Activated naive CD4-positive, alpha-beta T cell treated with Interleukin-2 at 50 U/mL for 16 hours (primary cell): Measurements from ENCODE around the gene SPTLC3.

Experiments used
- DNase-seq: peaks from one replicate; pipeline ENCODE4 v3.0.0-alpha.2; 2020

SPTLC3 gene

GRCh38 chr20:13142143-13142542 is 133.4 kb downstream of the SPTLC3 start:
- DNase-seq: no peak

DNA sequence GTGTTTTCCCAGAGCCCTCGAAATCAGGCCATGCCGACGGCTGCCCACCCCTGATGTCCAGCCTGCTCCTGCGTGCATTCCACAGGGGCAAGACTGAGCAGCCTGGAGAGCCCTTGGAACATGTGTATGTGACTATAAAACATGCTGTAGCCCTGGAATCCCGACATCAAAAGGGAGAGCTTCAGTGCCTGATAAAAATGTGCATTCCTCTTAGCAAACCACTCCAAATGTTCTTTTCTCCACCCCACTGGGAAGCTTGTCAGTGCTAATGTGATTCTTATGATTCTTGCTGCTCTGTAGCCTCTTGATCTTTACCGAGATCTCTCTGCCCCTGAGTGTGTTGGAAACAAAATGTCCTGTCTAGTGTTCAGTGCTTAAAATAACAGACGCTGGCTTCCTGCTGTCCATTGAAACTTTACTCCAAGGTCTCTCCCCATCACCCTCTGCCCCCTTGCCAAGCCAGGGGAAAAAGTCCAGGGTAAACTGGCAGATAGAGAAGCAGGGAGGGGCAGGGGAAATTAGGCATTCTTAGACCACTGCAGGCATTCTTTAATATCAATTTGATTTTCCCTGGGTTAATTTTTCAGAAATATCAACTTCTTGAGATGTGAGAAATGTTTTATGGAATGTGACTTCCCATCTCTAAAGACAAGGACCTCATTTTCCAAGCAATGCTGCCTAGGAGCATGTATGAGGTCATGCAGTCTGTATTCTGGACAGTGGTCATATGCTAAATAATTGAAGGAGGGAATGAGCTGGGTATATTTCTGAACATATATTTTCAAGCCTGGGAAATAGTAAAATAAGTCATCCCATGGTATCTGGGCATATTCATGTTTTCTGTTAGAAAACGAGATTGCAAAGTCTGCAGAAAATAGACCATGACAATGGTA is 138.5 kb downstream of the SPTLC3 start:
- DNase-seq: no peak

GRCh38 chr20:13147971-13148370 is 139.2 kb downstream of the SPTLC3 start:
- DNase-seq: no peak

DNA sequence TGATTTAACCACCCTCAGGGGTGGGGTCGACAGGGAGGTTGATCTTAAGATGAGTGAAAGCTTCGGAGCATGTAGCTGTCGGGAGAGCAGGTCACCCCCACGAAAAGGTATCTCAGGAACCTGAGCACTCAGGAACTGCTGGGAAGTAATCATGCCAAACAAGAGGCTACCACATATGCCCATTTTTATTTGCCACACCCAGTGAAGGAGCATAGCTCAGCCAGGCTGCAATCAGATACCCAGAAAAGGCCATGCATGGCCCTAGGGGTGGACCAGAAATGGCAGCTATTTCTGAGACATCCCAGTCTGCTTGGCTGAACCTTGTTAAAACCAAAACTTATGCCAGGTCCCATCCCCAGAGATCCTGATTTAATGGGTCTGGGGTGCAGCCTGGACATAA is 139.6 kb downstream of the SPTLC3 start:
- no peak for DNase-seq

- DNase-seq: no peak
Observed at GRCh38 chr20:13148961-13149360, 140.2 kb downstream of the SPTLC3 start.

- DNase-seq: no peak
Observed at GRCh38 chr20:13149371-13150105, 140.8 kb downstream of the SPTLC3 start.

DNA sequence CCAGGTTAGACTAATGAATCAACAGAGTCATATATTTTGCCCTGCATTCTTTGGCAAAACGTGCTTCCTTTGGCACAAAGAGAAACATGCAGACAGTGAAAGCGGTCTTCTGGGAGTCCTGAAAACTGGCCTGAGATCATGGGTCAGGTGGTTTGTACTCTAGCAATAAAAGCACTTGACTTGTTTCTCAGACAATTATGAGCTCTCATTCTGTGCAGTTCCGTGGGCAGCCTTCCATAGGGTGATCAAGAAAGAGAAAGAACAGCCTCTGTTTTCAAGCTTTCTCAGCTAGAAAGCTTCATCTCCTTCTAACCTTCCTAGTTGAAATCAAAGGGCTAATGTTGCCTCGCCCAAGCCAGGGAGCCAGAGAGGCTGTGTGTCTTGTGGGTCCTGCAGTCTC is 149.6 kb downstream of the SPTLC3 start:
- DNase-seq: no peak

GRCh38 chr20:13159889-13160288 is 151.1 kb downstream of the SPTLC3 start:
- no peak for DNase-seq

DNA sequence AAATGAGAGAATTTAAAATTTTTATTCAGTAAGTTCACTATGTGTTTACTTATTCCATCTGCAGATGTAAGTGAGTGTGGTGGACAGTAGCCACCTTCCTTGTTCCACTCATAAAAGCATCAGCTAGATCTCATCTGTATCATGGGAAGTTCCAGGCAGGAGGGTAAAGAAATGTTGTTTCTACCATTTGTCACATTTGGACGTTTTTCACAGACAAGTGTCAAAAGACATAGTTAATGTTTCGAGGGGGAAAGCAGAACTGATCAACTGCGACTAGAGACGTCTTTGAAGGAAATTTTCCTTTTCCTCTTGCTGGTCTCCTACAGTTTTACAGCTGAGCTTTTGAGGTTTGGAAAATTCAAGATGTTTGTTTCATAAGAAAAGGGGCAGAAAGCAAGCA is 156.4 kb downstream of the SPTLC3 start:
- no peak for DNase-seq

GRCh38 chr20:13166011-13166410 is 157.2 kb downstream of the SPTLC3 start:
- DNase-seq: no peak

GRCh38 chr20:13166437-13166836 is 157.7 kb downstream of the SPTLC3 start:
- DNase-seq: no peak

- DNase-seq: no peak
Observed at GRCh38 chr20:13169086-13169485, 160.3 kb downstream of the SPTLC3 start.

DNA sequence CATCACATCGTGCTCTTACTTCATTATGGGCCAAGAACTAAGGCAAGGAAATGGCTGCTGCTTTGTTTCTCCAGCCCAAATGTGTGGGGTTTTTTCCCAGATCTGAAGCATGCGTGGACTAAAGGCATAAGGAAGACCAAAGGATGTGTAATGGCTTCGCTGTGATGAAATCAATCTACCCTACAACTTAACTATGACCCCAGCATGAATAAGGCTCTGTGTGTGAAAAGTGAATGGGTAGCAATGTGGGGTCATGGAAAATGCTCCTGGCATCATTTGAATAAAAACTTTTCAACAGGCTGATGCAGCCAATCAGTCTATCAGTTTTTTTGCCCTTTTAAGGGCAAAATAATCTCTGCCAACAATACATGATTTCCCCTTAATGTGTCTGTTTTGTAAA is 162.0 kb downstream of the SPTLC3 start:
- no peak for DNase-seq

DNA sequence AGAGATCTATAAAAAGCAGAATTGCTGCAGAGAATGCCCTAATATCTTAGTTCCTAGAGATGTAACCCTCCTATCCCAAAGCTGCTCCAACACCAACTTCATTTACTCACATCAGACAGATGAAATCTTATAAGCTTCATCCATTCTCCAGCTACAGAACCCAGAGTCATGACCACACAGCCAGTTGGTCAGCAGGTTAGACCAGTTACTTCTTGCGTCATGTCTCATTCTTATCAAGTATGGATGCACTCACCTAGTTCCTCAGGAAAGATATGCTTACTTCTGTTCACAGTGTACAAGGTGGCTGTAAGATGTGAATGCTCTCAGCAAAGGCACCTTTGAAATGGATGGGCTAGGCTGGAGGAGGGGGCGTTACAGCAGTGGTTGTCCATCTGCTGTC is 164.4 kb downstream of the SPTLC3 start:
- DNase-seq: no peak

GRCh38 chr20:13174402-13174801 is 165.6 kb downstream of the SPTLC3 start:
- DNase-seq: no peak

DNA sequence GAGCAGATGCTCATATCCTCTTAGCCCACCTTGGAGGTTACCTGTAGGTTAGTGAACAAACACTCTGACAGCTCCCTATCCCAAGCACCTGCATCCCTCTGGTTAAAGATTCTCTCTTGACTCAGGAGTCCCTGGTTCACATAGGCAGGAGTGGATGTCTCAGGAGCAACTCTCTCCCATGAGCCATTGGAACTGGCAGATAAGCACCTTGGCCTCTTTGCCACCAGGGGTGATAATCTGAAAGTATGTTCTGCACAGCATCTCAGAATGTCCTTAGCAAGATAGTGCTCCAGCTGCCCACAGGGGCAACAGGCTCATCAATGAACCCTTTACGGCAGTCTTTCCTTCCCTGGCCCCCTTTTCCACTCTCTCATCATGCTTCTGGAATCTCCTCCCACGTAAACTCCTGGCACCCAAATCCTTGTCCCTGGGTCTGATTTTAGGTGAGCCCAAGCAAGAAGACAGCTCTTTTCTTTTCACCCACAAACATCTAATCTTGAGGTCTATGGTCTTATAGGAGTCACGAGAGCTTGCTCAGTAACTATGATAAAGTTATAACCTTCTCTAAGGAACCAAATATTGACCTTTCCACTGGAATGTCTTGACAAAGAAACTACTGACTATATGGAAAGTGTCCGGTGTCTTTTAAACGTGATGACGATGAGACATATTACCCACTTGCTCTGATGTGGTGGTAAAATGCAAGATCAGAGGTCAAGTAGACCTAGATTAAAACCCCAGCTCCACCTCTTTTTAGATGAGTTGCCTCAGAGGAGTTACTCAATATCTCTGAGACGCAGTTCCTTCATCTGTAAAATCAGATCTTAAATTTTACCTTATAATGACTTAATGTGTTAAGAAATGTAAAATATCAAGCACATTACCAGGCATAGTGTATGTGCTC is 172.5 kb downstream of the SPTLC3 start:
- DNase-seq: no peak

GRCh38 chr20:13183005-13183404 is 174.2 kb downstream of the SPTLC3 start:
- DNase-seq: no peak

GRCh38 chr20:13186043-13186774 is 177.4 kb downstream of the SPTLC3 start:
- DNase-seq: no peak

GRCh38 chr20:13187899-13188298 is 179.1 kb downstream of the SPTLC3 start:
- DNase-seq: no peak

DNA sequence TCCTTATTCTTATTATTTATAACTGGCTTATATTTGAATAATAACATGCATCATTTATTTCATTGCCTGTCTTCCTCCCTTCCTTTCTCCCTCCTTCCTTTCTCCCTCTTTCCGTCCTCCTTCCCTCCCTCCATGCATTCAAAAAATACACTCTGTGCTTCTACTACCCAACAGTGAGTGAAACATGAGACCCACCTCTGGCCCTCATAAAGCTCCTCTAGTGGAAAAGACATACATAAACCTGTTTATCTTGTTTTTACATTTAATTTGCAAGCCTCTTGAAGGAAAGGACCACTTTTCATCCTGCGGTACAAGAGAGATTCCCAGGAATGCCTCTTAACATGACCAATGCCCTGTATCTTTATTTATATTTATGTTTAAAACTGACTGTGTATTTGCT is 190.5 kb downstream of the SPTLC3 start:
- no peak for DNase-seq

DNA sequence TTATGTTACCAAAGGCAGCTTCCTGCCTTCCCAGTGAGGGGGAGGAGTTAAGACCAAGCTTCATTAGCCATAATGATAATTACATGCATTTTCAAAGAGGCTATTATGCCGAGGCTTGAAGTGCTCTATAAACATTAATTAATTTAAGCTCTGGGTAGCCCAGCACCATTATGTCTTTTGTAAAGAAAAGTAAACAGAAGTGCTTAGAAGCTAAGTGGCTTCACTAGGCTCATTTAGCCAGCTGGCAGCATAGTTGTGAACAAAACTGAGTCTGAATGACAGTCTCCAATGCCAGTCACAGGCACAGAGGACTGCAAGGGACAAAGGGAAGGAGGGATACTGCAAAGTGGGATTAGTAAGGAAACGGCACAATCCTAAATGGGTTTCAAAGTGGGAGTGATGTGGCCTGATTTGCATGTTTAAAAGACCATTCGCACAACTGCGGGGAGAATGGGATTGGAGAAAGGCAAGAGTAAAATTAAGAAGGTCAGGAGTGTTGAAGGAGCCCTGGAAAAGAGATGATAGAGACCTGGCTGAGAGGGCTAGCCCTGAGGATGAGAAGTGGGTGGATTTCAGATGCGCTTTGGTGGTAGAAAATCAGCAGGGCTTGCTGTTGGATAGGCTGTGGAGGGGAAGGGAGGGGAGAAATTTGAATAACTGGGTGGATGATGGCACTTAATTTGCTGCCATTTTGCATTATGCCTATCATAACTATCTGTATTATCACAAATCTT is 192.2 kb downstream of the SPTLC3 start:
- no peak for DNase-seq

- DNase-seq: no peak
Observed at GRCh38 chr20:13202565-13202964, 193.8 kb downstream of the SPTLC3 start.
